Mucosa of descending colon (tissue), 3 donors: Measurements from ENCODE around the gene MYBBP1A. TPM values are rescaled to one million over a fixed set of nuclear protein-coding genes. Genes with fewer than 3 reads are reported as not detected.

Source experiments
- ATAC-seq: fragments of 200-7000 bp; cut with Tn5 transposase; one replicate; pipeline ENCODE4 v1.9.1; 2020; ENCODE audit warnings: mild to moderate bottlenecking, moderate library complexity
- DNase-seq, 3 donors: peaks; one replicate each; pipeline ENCODE4 v3.0.0-alpha.2; 2020
- H3K36me3 ChIP-seq: fragments of 200-600 bp; one replicate; pipeline ENCODE4 v1.8.0; 2021; ENCODE audit warnings: low read depth, mild to moderate bottlenecking
- H3K4me1 ChIP-seq: fragments of 200-600 bp; one replicate; pipeline ENCODE4 v1.8.0; 2021; ENCODE audit warnings: low read depth, mild to moderate bottlenecking
- H3K4me3 ChIP-seq: fragments of 200-600 bp; one replicate; pipeline ENCODE4 v1.8.0; 2021; ENCODE audit warnings: mild to moderate bottlenecking
- H3K9me3 ChIP-seq: fragments of 200-600 bp; one replicate; pipeline ENCODE4 v1.8.0; 2021; ENCODE audit warnings: mild to moderate bottlenecking
- CTCF ChIP-seq: fragments of 200-600 bp; IDR thresholded peaks from one replicate; pipeline ENCODE4 v1.8.0; 2022; ENCODE audit warnings: antibody characterized with exemption, mild to moderate bottlenecking
- intact Hi-C, 2 donors: fragments of 100-400 bp; cut with DNase I in 1 of 2; cut with micrococcal nuclease in 1 of 2; formaldehyde crosslinking; loops; one replicate each; pipeline versions ENCODE4 v1.11.0 to v1.11.1; 2022; cut with DNase I, micrococcal nuclease
- total RNA-seq, 3 donors: library from RNA; stranded (reverse); fragmentation: NEBNext Ultra II Directional in 2 of 3; extraction: Animal tissue kit (Norgen Biotek cat#: 25700) in 2 of 3; gene quantifications; one replicate each; pipeline versions ENCODE4 v1.2.1 to v1.2.4, GENCODE V29; 2021 to 2023
- donor health status: DM: no; HTN: no; CAD: no; lungs with moderate emphysema.
- donor health status: DM: no; HTN: no; CAD: no.
- donor health status: DM: no; HTN: yes; CAD: no.

Gene MYBBP1A
- total RNA-seq, 3 donors from 2014 or later: 32.7 to 41.4 (median 36.7) TPM

GRCh38 chr17:4516735-4517134 is 38.4 kb downstream of the MYBBP1A start:
- DNase-seq: no peak
- no peaks in the 10 kb centered on the region for H3K4me1 ChIP-seq
- H3K9me3 ChIP-seq: no peaks in the 10 kb centered on the region
- H3K36me3 ChIP-seq: no peaks in the 10 kb centered on the region
- TF ChIP-seq CTCF: no peak
- intact Hi-C loops: no loop called here
- no peak overlapping the region for H3K4me3 ChIP-seq
- no peak for ATAC-seq

GRCh38 chr17:4515501-4515900 is 39.7 kb downstream of the MYBBP1A start:
- no peaks in the 10 kb centered on the region for H3K9me3 ChIP-seq
- no peaks in the 10 kb centered on the region for H3K36me3 ChIP-seq
- TF ChIP-seq CTCF: no peak
- no peaks in the 10 kb centered on the region for H3K4me1 ChIP-seq
- peak; percentile 57 for ATAC-seq
- DNase-seq: peak in 1 of 3 donors; percentile 16
- no peak overlapping the region for H3K4me3 ChIP-seq
- intact Hi-C loops: no loop called here

- no peaks in the 10 kb centered on the region for H3K36me3 ChIP-seq
- no peak for ATAC-seq
- TF ChIP-seq CTCF: no peak
- no peaks in the 10 kb centered on the region for H3K4me1 ChIP-seq
- no peak overlapping the region for H3K4me3 ChIP-seq
- intact Hi-C loops: no loop called here
- DNase-seq: no peak
- no peaks in the 10 kb centered on the region for H3K9me3 ChIP-seq
These were observed 40.4 kb downstream of the MYBBP1A start for GRCh38 chr17:4514779-4515178.

- TF ChIP-seq CTCF: no peak
- ATAC-seq: peak; percentile 13
- no peaks in the 10 kb centered on the region for H3K36me3 ChIP-seq
- no peaks in the 10 kb centered on the region for H3K4me1 ChIP-seq
- H3K9me3 ChIP-seq: no peaks in the 10 kb centered on the region
- no peak for DNase-seq
- H3K4me3 ChIP-seq: no peak overlapping the region
- intact Hi-C loops: no loop called here
These were observed 41.0 kb downstream of the MYBBP1A start for GRCh38 chr17:4514206-4514605.

- intact Hi-C loops: no loop called here
- DNase-seq (no peak), ATAC-seq (no peak)
- Histone ChIP-seq H3K4me1 (no peaks in the 10 kb centered on the region), H3K4me3 (no peak overlapping the region), H3K9me3 (no peaks in the 10 kb centered on the region), H3K36me3 (no peaks in the 10 kb centered on the region)
- TF ChIP-seq CTCF: no peak
These were observed 41.8 kb downstream of the MYBBP1A start for GRCh38 chr17:4513113-4514032.
